HepG2 (cell line): ENCODE results near the gene OR6S1. TPM values are rescaled to one million over a fixed set of nuclear protein-coding genes. Genes with fewer than 3 reads are reported as not detected.
A peak's percentile ranks its signal among the peaks of the same experiment; 100 is the strongest.

ENCODE experiments used
- ELF1 ChIP-seq: sonication (generic); formaldehyde crosslinking; IDR thresholded peaks from 2 replicates; pipeline ENCODE4 v1.4.0; 2020; ENCODE audit warnings: missing genetic modification reagents
- HDAC6 ChIP-seq: fragments of 200-600 bp; sonication (generic); IDR thresholded peaks from 2 replicates; pipeline ENCODE4 v1.7.0; 2017; ENCODE audit warnings: mild to moderate bottlenecking, antibody characterized with exemption, low read length, low read depth
- KLF12 ChIP-seq: sonication (generic); formaldehyde crosslinking; IDR thresholded peaks from 2 replicates; pipeline ENCODE4 v1.4.0; 2020; ENCODE audit warnings: missing genetic modification reagents, borderline replicate concordance
- MED13 ChIP-seq: sonication (generic); formaldehyde crosslinking; IDR thresholded peaks from 2 replicates; pipeline ENCODE4 v1.5.0; 2020; ENCODE audit warnings: missing genetic modification reagents
- NFKBIZ ChIP-seq: IDR thresholded peaks from 2 replicates; pipeline ENCODE4 v1.6.1; 2018; ENCODE audit warnings: missing genetic modification reagents, missing compliant biosample characterization
- PPARG ChIP-seq: conservative IDR thresholded peaks from 2 replicates; pipeline ENCODE4 v1.6.1; 2016; ENCODE audit warnings: missing biosample characterization, missing genetic modification reagents
- RAD21 ChIP-seq: fragments of 450-650 bp; formaldehyde crosslinking; IDR thresholded peaks from 2 replicates; pipeline ENCODE4 v1.5.0; 2020; ENCODE audit warnings: mild to moderate bottlenecking
- RFX3 ChIP-seq: IDR thresholded peaks from 2 replicates; pipeline ENCODE4 v1.6.1; 2016; ENCODE audit warnings: missing biosample characterization, missing genetic modification reagents
- SATB2 ChIP-seq: sonication (generic); formaldehyde crosslinking; IDR thresholded peaks from 2 replicates; pipeline ENCODE4 v1.5.0; 2020; ENCODE audit warnings: missing genetic modification reagents
- SNAI1 ChIP-seq: sonication (generic); formaldehyde crosslinking; IDR thresholded peaks from 2 replicates; pipeline ENCODE4 v1.5.0; 2020; ENCODE audit warnings: mild to moderate bottlenecking, missing genetic modification reagents, borderline replicate concordance
- SOX13 ChIP-seq, 3 experiments: fragments of 450-650 bp in 1 of 3; sonication (generic) in 1 of 3; formaldehyde crosslinking in 1 of 3; IDR thresholded peaks in 2 of 3; conservative IDR thresholded peaks in 1 of 3; 2 replicates each; pipeline versions ENCODE4 v1.5.0 to v1.6.1; 2016 to 2020; ENCODE audit warnings: antibody characterized with exemption in 1 of 3, mild to moderate bottlenecking in 1 of 3, missing compliant biosample characterization in 1 of 3, missing genetic modification reagents in 1 of 3, moderate library complexity in 1 of 3
- SSRP1 ChIP-seq: IDR thresholded peaks from 2 replicates; pipeline ENCODE4 v1.6.1; 2016; ENCODE audit warnings: control low read depth
- ZNF367 ChIP-seq: sonication (generic); formaldehyde crosslinking; IDR thresholded peaks from 2 replicates; pipeline ENCODE4 v1.4.0; 2020; ENCODE audit warnings: missing genetic modification reagents, borderline replicate concordance
- ZNF496 ChIP-seq: sonication (generic); formaldehyde crosslinking; IDR thresholded peaks from 2 replicates; pipeline ENCODE4 v1.8.1; 2023; ENCODE audit warnings: mild to moderate bottlenecking, moderate library complexity, missing genetic modification reagents; ENCODE audit not compliant: insufficient replicate concordance
- ZNF75D ChIP-seq: sonication (generic); formaldehyde crosslinking; IDR thresholded peaks from 2 replicates; pipeline ENCODE4 v1.8.1; 2023; ENCODE audit warnings: missing genetic modification reagents, mild to moderate bottlenecking, borderline replicate concordance
- ZNF761 ChIP-seq: sonication (generic); formaldehyde crosslinking; conservative IDR thresholded peaks from 2 replicates; pipeline ENCODE4 v1.4.0; 2020; ENCODE audit warnings: mild to moderate bottlenecking, missing genetic modification reagents
- polyA plus RNA-seq, 8 experiments: library from polyadenylated mRNA; depleted of rRNA in 3 of 8; stranded (reverse) in 7 of 8; unstranded in 1 of 8; fragments of >200 nt; fragmentation: Illumina TruSeq in 4 of 8; extraction: Trizol in 4 of 8; gene quantifications; 2 replicates each; pipeline versions ENCODE4 v1.2.1 to v1.2.3, GENCODE V29; 2011 to 2016; ENCODE audit warnings: low read depth in 4 of 8, missing spikeins in 1 of 8, mixed read lengths in 1 of 8; ENCODE audit not compliant: insufficient read depth in 1 of 8
- total RNA-seq, 5 experiments: library from RNA; depleted of rRNA; stranded (reverse); fragments of >200 nt; fragmentation: Illumina TruSeq; extraction: Trizol; gene quantifications; 2 replicates each; pipeline ENCODE4 v1.2.3, GENCODE V29; 2016; ENCODE audit warnings: low read depth in 1 of 5
- TF ChIP-seq, protein P1 (sequence below): sonication (generic); formaldehyde crosslinking; IDR thresholded peaks from 2 replicates; pipeline ENCODE4 v1.4.0; 2020; ENCODE audit warnings: mild to moderate bottlenecking, missing genetic modification reagents, borderline replicate concordance
- TF ChIP-seq, protein P2 (sequence below): IDR thresholded peaks from 2 replicates; pipeline ENCODE4 v1.6.1; 2016; ENCODE audit warnings: mild to moderate bottlenecking, missing biosample characterization, missing genetic modification reagents
- TF ChIP-seq, protein P3 (sequence below): sonication (generic); formaldehyde crosslinking; IDR thresholded peaks from 2 replicates; pipeline ENCODE4 v1.5.0; 2020; ENCODE audit warnings: missing genetic modification reagents
- TF ChIP-seq, protein P4 (sequence below): sonication (generic); formaldehyde crosslinking; IDR thresholded peaks from 2 replicates; pipeline ENCODE4 v1.8.1; 2022; ENCODE audit warnings: mild to moderate bottlenecking, missing genetic modification reagents
- TF ChIP-seq, protein P5 (sequence below): sonication (generic); formaldehyde crosslinking; IDR thresholded peaks from 2 replicates; pipeline ENCODE4 v1.4.0; 2020; ENCODE audit warnings: mild to moderate bottlenecking, low read depth, missing genetic modification reagents

OR6S1 gene
- total and polyA plus RNA-seq, 2 of the 13 experiments (the other 11 are each of a cell fraction or from before 2014, with no cell fraction given): 0.09 TPM; not detected in 1

DNA sequence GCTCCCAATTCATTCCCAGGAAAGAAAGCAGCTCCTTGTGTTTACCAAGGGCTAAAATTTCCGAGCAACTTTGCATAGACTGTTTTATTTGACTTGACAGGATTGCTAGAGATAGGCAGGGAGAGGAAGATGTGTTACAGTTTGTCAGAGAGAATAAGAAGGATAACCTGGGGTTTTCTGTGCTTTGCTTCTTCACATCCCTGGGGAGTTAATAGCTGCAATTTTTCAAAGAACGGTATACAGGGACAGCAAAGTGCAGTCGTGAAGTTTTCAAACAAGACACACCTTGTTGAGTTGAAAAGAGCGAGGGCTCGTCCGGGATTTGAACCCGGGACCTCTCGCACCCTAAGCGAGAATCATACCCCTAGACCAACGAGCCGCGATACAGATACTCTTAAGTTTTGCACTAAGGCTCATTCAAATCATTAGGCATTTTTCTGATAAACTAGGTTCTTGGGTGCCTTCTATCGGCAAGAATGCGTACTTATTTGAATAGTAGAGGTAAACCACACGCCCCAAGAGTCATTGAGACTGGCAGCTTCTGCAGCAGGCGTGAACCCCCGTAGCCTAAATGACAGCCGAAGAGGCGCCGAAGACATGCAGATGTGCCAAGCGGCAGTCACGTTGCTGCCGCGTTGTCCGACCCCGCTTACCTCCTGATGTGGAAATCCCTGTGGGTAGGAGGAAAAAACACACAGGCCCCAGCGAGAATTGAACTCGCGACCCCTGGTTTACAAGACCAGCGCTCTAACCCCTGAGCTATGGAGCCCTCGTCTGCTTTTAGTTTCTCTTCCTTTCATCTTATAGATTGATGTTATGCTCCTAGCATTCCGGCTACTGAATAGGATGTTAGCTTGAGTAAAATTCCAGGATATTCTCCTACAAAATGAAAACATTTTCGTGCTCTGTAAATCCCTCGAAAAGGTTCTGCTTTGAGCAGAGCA is 28.1 kb downstream of the OR6S1 start (continued):
- TF ChIP-seq PPARG (CRISPR knock-in tag) (peak; percentile 66; the same call in 1 of the 2 replicates), MED13 (CRISPR knock-in tag) (no peak), SATB2 (peak; percentile 57; the same call in 1 of the 2 replicates), NFKBIZ (CRISPR knock-in tag) (peak; percentile 94), ZNF761 (0 out of 2 replicates have a peak, but pooled peaks have one; percentile 21), RAD21 (CRISPR knock-in tag) (peak; percentile 19; the same call in 1 of the 2 replicates), SNAI1 (CRISPR knock-in tag) (peak; percentile 83; the same call in 1 of the 2 replicates), SOX13 (IDR thresholded peaks at IDR 0.05) (no peak), SOX13 (CRISPR knock-in tag; conservative IDR thresholded peaks at IDR 0.05 in 1 of 2, IDR thresholded peaks at IDR 0.05 in 1 of 2) (peak in 1 of 2 experiments; percentile 45; a peak in 1 of 4 replicates), ZNF75D (CRISPR knock-in tag) (no peak), RFX3 (no peak), HDAC6 (no peak), ZNF496 (CRISPR knock-in tag) (no peak), ZNF367 (CRISPR knock-in tag) (no peak), KLF12 (peak; percentile 80; the same call in 1 of the 2 replicates), SSRP1 (CRISPR knock-in tag) (peak; percentile 96), ELF1 (CRISPR knock-in tag) (no peak; the same call in 1 of the 2 replicates)
- TF ChIP-seq, protein P1, sequence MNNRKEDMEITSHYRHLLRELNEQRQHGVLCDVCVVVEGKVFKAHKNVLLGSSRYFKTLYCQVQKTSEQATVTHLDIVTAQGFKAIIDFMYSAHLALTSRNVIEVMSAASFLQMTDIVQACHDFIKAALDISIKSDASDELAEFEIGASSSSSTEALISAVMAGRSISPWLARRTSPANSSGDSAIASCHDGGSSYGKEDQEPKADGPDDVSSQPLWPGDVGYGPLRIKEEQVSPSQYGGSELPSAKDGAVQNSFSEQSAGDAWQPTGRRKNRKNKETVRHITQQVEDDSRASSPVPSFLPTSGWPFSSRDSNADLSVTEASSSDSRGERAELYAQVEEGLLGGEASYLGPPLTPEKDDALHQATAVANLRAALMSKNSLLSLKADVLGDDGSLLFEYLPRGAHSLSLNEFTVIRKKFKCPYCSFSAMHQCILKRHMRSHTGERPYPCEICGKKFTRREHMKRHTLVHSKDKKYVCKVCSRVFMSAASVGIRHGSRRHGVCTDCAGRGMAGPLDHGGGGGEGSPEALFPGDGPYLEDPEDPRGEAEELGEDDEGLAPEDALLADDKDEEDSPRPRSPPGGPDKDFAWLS (CRISPR knock-in tag): no peak; the same call in 1 of the 2 replicates
- TF ChIP-seq, protein P2, sequence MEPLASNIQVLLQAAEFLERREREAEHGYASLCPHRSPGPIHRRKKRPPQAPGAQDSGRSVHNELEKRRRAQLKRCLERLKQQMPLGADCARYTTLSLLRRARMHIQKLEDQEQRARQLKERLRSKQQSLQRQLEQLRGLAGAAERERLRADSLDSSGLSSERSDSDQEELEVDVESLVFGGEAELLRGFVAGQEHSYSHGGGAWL (CRISPR knock-in tag): peak; percentile 80; the same call in 1 of the 2 replicates
- TF ChIP-seq, protein P3, sequence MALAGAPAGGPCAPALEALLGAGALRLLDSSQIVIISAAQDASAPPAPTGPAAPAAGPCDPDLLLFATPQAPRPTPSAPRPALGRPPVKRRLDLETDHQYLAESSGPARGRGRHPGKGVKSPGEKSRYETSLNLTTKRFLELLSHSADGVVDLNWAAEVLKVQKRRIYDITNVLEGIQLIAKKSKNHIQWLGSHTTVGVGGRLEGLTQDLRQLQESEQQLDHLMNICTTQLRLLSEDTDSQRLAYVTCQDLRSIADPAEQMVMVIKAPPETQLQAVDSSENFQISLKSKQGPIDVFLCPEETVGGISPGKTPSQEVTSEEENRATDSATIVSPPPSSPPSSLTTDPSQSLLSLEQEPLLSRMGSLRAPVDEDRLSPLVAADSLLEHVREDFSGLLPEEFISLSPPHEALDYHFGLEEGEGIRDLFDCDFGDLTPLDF (CRISPR knock-in tag): no peak; the same call in 1 of the 2 replicates
- TF ChIP-seq, protein P4, sequence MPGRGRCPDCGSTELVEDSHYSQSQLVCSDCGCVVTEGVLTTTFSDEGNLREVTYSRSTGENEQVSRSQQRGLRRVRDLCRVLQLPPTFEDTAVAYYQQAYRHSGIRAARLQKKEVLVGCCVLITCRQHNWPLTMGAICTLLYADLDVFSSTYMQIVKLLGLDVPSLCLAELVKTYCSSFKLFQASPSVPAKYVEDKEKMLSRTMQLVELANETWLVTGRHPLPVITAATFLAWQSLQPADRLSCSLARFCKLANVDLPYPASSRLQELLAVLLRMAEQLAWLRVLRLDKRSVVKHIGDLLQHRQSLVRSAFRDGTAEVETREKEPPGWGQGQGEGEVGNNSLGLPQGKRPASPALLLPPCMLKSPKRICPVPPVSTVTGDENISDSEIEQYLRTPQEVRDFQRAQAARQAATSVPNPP: peak; percentile 94
- TF ChIP-seq, protein P5, sequence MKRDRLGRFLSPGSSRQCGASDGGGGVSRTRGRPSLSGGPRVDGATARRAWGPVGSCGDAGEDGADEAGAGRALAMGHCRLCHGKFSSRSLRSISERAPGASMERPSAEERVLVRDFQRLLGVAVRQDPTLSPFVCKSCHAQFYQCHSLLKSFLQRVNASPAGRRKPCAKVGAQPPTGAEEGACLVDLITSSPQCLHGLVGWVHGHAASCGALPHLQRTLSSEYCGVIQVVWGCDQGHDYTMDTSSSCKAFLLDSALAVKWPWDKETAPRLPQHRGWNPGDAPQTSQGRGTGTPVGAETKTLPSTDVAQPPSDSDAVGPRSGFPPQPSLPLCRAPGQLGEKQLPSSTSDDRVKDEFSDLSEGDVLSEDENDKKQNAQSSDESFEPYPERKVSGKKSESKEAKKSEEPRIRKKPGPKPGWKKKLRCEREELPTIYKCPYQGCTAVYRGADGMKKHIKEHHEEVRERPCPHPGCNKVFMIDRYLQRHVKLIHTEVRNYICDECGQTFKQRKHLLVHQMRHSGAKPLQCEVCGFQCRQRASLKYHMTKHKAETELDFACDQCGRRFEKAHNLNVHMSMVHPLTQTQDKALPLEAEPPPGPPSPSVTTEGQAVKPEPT (CRISPR knock-in tag): peak; percentile 27; the same call in 1 of the 2 replicates
